ENCODE results near the gene HOXA6. TPM values are rescaled to one million over a fixed set of nuclear protein-coding genes. Genes with fewer than 3 reads are reported as not detected.

The HOXA6 gene
- total RNA-seq, 2 experiments from 2014 or later, result not detected

GRCh38 chr7:27159266-27160144 is 11.9 kb upstream of the HOXA6 start:
- DNase-seq (peak in 2 of 14 experiments; percentile 15 to 32), ATAC-seq (ENCODE audit: poor library complexity) (no peak)
- ChIA-PET POLR2A (interaction anchor here (1.8 kb wide), 1 partner anchor 9 kb away, joined by 5 read pairs; no protein-coding TSS in a partner anchor), CTCF (interaction anchor here (1.0 to 1.6 kb wide), 6 partner anchors 9 to 790 kb away, joined by 3 to 12 read pairs (median 4); no protein-coding TSS in a partner anchor)
- Histone ChIP-seq H3K27me3 (ENCODE audit: control insufficient read depth in 1 of 2, insufficient read depth in 2 of 2, low read length in 2 of 2) (peaks cover 82 to 94% of the 10 kb centered on the region in 2 experiments), H3K4me3 (ENCODE audit: low read length) (no peak overlapping the region), H3K9me3 (ENCODE audit: control insufficient read depth in 1 of 2, insufficient read depth in 1 of 2, low read length in 2 of 2) (peaks cover 0 to 64% of the 10 kb centered on the region in 2 experiments), H3K4me1 (ENCODE audit: insufficient read depth, low read length) (peaks cover 57% of the 10 kb centered on the region), H3K27ac (ENCODE audit: low read depth in 1 of 2, low read length in 2 of 2) (no peak overlapping the region), H3K36me3 (ENCODE audit: insufficient read depth, low read length) (no peaks in the 10 kb centered on the region)
- peaks cover 96% of the 10 kb centered on the region for H3K27me3 Mint-ChIP-seq
- peak overlapping the region; percentile 37 for H3K27ac Mint-ChIP-seq
- intact Hi-C loops (cut with DNase I, micrococcal nuclease), result loop anchor here (1.0 to 10.0 kb wide), 9 partner anchors 307 to 1307 kb away; partner anchors contain the start of genes CBX3 (in 1 of the 2), HNRNPA2B1 (in 1 of the 2) and SNX10 (in 1 of the 2)
- no peaks in the 10 kb centered on the region for H3K9me3 Mint-ChIP-seq
- TF ChIP-seq CTCF (IDR thresholded peaks at IDR 0.05), result no peak
- H3K4me1 Mint-ChIP-seq (ENCODE audit: low read depth), result peaks cover 55% of the 10 kb centered on the region
- H3K36me3 Mint-ChIP-seq (ENCODE audit: low read depth), result no peaks in the 10 kb centered on the region
- H3K4me3 Mint-ChIP-seq, result peak overlapping the region; percentile 73

DNA sequence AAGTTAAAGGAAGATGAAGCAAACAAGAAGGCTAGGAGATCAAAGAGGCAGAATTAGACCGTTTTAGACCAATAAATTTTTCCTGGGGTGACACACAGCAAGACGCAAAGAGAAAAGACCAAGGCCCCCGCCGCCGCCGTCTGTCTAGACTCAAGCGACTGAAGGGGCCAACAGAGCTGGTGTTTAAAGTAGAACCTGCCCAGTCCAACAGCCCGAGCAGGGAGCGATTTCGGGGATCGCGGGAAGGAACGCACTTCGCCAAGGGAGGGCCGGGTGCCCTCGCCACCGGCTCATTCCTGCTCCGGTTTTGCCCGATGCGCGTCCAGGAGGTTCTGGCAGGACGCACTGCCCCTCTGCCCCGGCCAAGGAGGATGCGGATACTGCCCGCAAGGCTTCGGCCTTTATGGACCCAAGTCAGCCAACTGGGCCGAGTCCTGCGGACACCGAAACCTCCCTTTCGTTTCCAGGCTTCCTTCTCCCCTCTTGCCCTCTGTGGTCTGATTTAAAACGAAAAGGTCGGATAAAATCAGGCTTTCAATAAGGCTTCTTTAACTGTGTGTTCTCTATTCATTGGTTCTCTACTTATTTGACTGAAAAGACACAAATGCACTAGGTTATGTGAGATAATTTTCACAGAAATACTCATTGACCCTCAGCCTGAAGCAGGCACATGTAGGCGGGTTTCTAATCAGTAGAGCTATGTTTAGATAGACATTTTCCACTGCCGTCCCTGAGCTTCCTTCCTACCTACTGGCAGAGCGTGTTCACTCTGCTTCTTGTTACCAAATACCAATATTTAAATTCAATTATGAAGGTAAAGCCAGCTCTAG is 11.1 kb upstream of the HOXA6 start:
- intact Hi-C loops (cut with DNase I, micrococcal nuclease), result loop anchor here in 1 of 2 experiments (5.0 kb wide), 1 partner anchor 956 kb away; the partner anchor contains the start of genes CBX3 and HNRNPA2B1
- TF ChIP-seq CTCF (IDR thresholded peaks at IDR 0.05), result no peak
- H3K27me3 Mint-ChIP-seq, result peaks cover 96% of the 10 kb centered on the region
- H3K36me3 ChIP-seq (ENCODE audit: insufficient read depth, low read length), result no peaks in the 10 kb centered on the region
- H3K4me3 Mint-ChIP-seq, result peak overlapping the region; percentile 59
- H3K4me1 Mint-ChIP-seq (ENCODE audit: low read depth), result peaks cover 60% of the 10 kb centered on the region
- ATAC-seq (ENCODE audit: poor library complexity), result no peak
- H3K4me1 ChIP-seq (ENCODE audit: insufficient read depth, low read length), result peaks cover 58% of the 10 kb centered on the region
- H3K4me3 ChIP-seq (ENCODE audit: low read length), result no peak overlapping the region
- DNase-seq, result peak in 3 of 14 experiments; percentile 24 to 32 (median 25)
- ChIA-PET POLR2A (interaction anchor here (1.5 to 1.8 kb wide), 2 partner anchors 10 to 1297 kb away, joined by 4 to 5 read pairs; no protein-coding TSS in a partner anchor), CTCF (interaction anchor here (1.0 to 1.8 kb wide), 7 partner anchors 8 to 789 kb away, joined by 3 to 12 read pairs (median 4); no protein-coding TSS in a partner anchor)
- no peaks in the 10 kb centered on the region for H3K36me3 Mint-ChIP-seq (ENCODE audit: low read depth)
- peak overlapping the region; percentile 37 for H3K27ac Mint-ChIP-seq
- H3K9me3 Mint-ChIP-seq, result no peaks in the 10 kb centered on the region
- H3K27me3 ChIP-seq (ENCODE audit: control insufficient read depth in 1 of 2, insufficient read depth in 2 of 2, low read length in 2 of 2), result peaks cover 82 to 95% of the 10 kb centered on the region in 2 experiments
- no peak overlapping the region for H3K27ac ChIP-seq (ENCODE audit: low read depth in 1 of 2, low read length in 2 of 2)
- H3K9me3 ChIP-seq (ENCODE audit: control insufficient read depth in 1 of 2, insufficient read depth in 1 of 2, low read length in 2 of 2), result peaks cover 0 to 61% of the 10 kb centered on the region in 2 experiments

Measured in CD4-positive, alpha-beta T cell (primary cell).